B cell (primary cell): Measurements from ENCODE around the gene DOCK3. TPM values are rescaled to one million over a fixed set of nuclear protein-coding genes. Genes with fewer than 3 reads are reported as not detected.
"Not testable (repeated sequence)": the region's sequence is repeated elsewhere in the genome, so short reads cannot be mapped to it uniquely, and the experiment has no call there.

Experiments used
- ATAC-seq: fragments of 200-7000 bp; cut with Tn5 transposase; one replicate; pipeline ENCODE4 v1.10.0; 2021; ENCODE audit warnings: low read depth, mild to moderate bottlenecking, moderate number of reproducible peaks, moderate library complexity
- CTCF ChIA-PET: fragments of 350-600 bp; sonication (Branson Sonifier 250); formaldehyde crosslinking; loops from one replicate; lab custom pipeline; 2021; ENCODE audit warnings: antibody characterized with exemption, inconsistent platforms; lab: Charles Lee
- POLR2A ChIA-PET: fragments of 350-600 bp; sonication (Branson Sonifier 250); formaldehyde crosslinking; loops from one replicate; lab custom pipeline; 2021; ENCODE audit warnings: antibody characterized with exemption; lab: Charles Lee
- DNase-seq: peaks from one replicate; pipeline ENCODE4 v3.0.0; 2013
- H2AFZ ChIP-seq: 2 replicates; pipeline ENCODE4 v1.6.1; 2012; ENCODE audit warnings: mild to moderate bottlenecking, low read depth, low read length; ENCODE audit not compliant: insufficient read depth, poor library complexity, severe bottlenecking
- H3K27ac ChIP-seq, 2 donors: 1 replicate in 1 of 2; 2 replicates in 1 of 2; pipeline ENCODE4 v1.5.1; 2012 to 2013; ENCODE audit warnings: low read length in 2 of 2, mild to moderate bottlenecking in 2 of 2, moderate library complexity in 1 of 2
- H3K27me3 ChIP-seq, 4 experiments: fragments of 200-600 bp in 1 of 4; sonication (generic) in 1 of 4; replicated peaks in 1 of 4; 1 replicate in 2 of 4; 2 replicates in 2 of 4; pipeline versions ENCODE4 v1.6.1 to v1.7.0; 2013 to 2016; ENCODE audit warnings: low read length in 3 of 4, mild to moderate bottlenecking in 2 of 4, mixed read lengths in 1 of 4, moderate library complexity in 1 of 4; ENCODE audit not compliant: insufficient read depth in 4 of 4, control insufficient read depth in 3 of 4; ENCODE audit errors: control extremely low read depth in 1 of 4
- H3K36me3 ChIP-seq, 2 experiments: replicated peaks in 1 of 2; 1 replicate in 1 of 2; 2 replicates in 1 of 2; pipeline versions ENCODE4 v1.6.1 to v1.7.1; 2013; ENCODE audit warnings: low read length in 1 of 2; ENCODE audit not compliant: insufficient read depth in 2 of 2, control insufficient read depth in 1 of 2; ENCODE audit errors: control extremely low read depth in 1 of 2, extremely low read depth in 1 of 2
- H3K4me1 ChIP-seq, 2 donors: fragments of 200-600 bp in 1 of 2; sonication (generic) in 1 of 2; 1 replicate in 1 of 2; 2 replicates in 1 of 2; pipeline versions ENCODE4 v1.5.1 to v1.6.1; 2013 to 2017; ENCODE audit warnings: low read length in 2 of 2; ENCODE audit not compliant: control insufficient read depth in 2 of 2, insufficient read depth in 2 of 2
- H3K4me2 ChIP-seq: replicated peaks from 2 replicates; pipeline ENCODE3; 2012; ENCODE audit warnings: mild to moderate bottlenecking, low read depth, low read length; ENCODE audit not compliant: poor library complexity, severe bottlenecking
- H3K4me3 ChIP-seq, 5 experiments: fragments of 200-600 bp in 1 of 5; sonication (generic) in 1 of 5; 1 replicate in 3 of 5; 2 replicates in 2 of 5; pipeline versions ENCODE4 v1.5.1 to v1.7.0; 2011 to 2016; ENCODE audit warnings: low read length in 4 of 5, mild to moderate bottlenecking in 4 of 5, low read depth in 2 of 5, control low read depth in 1 of 5, moderate library complexity in 1 of 5; ENCODE audit not compliant: insufficient read depth in 1 of 5; ENCODE audit errors: control extremely low read depth in 1 of 5, extremely low read depth in 1 of 5
- H3K79me2 ChIP-seq: fragments of 200-600 bp; sonication (generic); one replicate; pipeline ENCODE4 v1.6.0; 2016; ENCODE audit warnings: low read length; ENCODE audit not compliant: control insufficient read depth, insufficient read depth
- H3K9ac ChIP-seq: fragments of 200-600 bp; sonication (generic); 2 replicates; pipeline ENCODE4 v1.6.1; 2017; ENCODE audit warnings: mild to moderate bottlenecking, low read length, moderate library complexity
- H3K9me3 ChIP-seq, 3 donors: one replicate each; pipeline versions ENCODE4 v1.6.1 to v1.7.1; 2013; ENCODE audit warnings: low read length in 2 of 3; ENCODE audit not compliant: control insufficient read depth in 2 of 3, insufficient read depth in 1 of 3; ENCODE audit errors: control extremely low read depth in 1 of 3
- H4K20me1 ChIP-seq: 2 replicates; pipeline ENCODE4 v1.6.0; 2012; ENCODE audit warnings: mild to moderate bottlenecking, low read length; ENCODE audit not compliant: insufficient read depth, control insufficient read depth, poor library complexity, severe bottlenecking
- H3K27ac Mint-ChIP-seq: one replicate; pipeline ENCODE4 v1.8.0; 2021; ENCODE audit warnings: mixed read lengths
- H3K27me3 Mint-ChIP-seq: one replicate; pipeline ENCODE4 v1.8.0; 2021; ENCODE audit warnings: mixed read lengths
- H3K4me1 Mint-ChIP-seq: one replicate; pipeline ENCODE4 v1.8.0; 2021; ENCODE audit warnings: mixed read lengths
- H3K4me3 Mint-ChIP-seq: one replicate; pipeline ENCODE4 v1.8.0; 2021; ENCODE audit warnings: mixed read lengths
- H3K9me3 Mint-ChIP-seq: one replicate; pipeline ENCODE4 v1.8.0; 2022; ENCODE audit warnings: mixed read lengths; ENCODE audit not compliant: insufficient read depth
- CTCF ChIP-seq: fragments of 200-600 bp; IDR thresholded peaks from one replicate; pipeline ENCODE4 v1.8.0; 2022; ENCODE audit warnings: antibody characterized with exemption, mild to moderate bottlenecking
- EZH2 ChIP-seq: IDR thresholded peaks from 2 replicates; pipeline ENCODE4 v1.6.1; 2012; ENCODE audit warnings: borderline replicate concordance, low read depth, mild to moderate bottlenecking, moderate library complexity, low read length; ENCODE audit not compliant: insufficient read depth, poor library complexity, severe bottlenecking
- WGBS: methylation state at CpG from one replicate; pipeline ENCODE4 v1.1.5; 2013; ENCODE audit warnings: missing lambda C conversion rate; ENCODE audit not compliant: insufficient coverage; 5-methylcytosine and 5-hydroxymethylcytosine counted together
- intact Hi-C: fragments of 100-400 bp; cut with micrococcal nuclease; formaldehyde crosslinking; loops from one replicate; pipeline ENCODE4 v1.10.0; 2022
- polyA plus RNA-seq: library from polyadenylated mRNA; depleted of rRNA; stranded (reverse); fragments of >200 nt; gene quantifications from 2 replicates; pipeline ENCODE4 v1.2.3, GENCODE V29; 2012
- total RNA-seq, 2 donors: library from RNA; stranded (reverse); fragments of 120-200 nt in 1 of 2; gene quantifications; 1 replicate in 1 of 2; 2 replicates in 1 of 2; pipeline versions ENCODE4 v1.2.3 to v1.2.4, GENCODE V29; 2013 to 2022

DOCK3 gene
- total and polyA plus RNA-seq, 2 donors (not counting 1 experiment from before 2014, with no cell fraction given): 0.06 to 0.30 TPM

GRCh38 chr3:50972029-50972428 lies 297.3 kb downstream of the DOCK3 start:
- no peak overlapping the region for H3K27ac Mint-ChIP-seq
- H3K4me1 Mint-ChIP-seq: no peaks in the 10 kb centered on the region
- H3K27me3 Mint-ChIP-seq: peaks cover 8% of the 10 kb centered on the region
- 77% methylated on average over 1 of the region's 2 CpGs for WGBS
- POLR2A ChIA-PET: no interaction called here
- ATAC-seq (no peak), DNase-seq (no peak)
- no peaks in the 10 kb centered on the region for H4K20me1 ChIP-seq
- H3K4me3 Mint-ChIP-seq: no peak overlapping the region
- no peaks in the 10 kb centered on the region for H3K79me2 ChIP-seq
- no peak overlapping the region for H3K4me2 ChIP-seq
- H3K27me3 ChIP-seq: no peaks in the 10 kb centered on the region
- no peak overlapping the region for H3K9ac ChIP-seq
- no peak for TF ChIP-seq EZH2
- no peak for TF ChIP-seq CTCF
- intact Hi-C loops: loop anchor here (5.0 kb wide), 1 partner anchor 340 kb away; no protein-coding TSS in a partner anchor
- H3K27ac ChIP-seq: no peak overlapping the region
- no peaks in the 10 kb centered on the region for H3K36me3 ChIP-seq
- no peaks in the 10 kb centered on the region for H3K4me1 ChIP-seq
- CTCF ChIA-PET: interaction anchor here (0.9 to 2.1 kb wide), 13 partner anchors 10 to 828 kb away, joined by 3 to 6 read pairs (median 4); no protein-coding TSS in a partner anchor
- H2AFZ ChIP-seq: no peak overlapping the region
- H3K4me3 ChIP-seq: no peak overlapping the region
- no peaks in the 10 kb centered on the region for H3K9me3 Mint-ChIP-seq
- H3K9me3 ChIP-seq: peaks cover 0 to 7% (median 0%) of the 10 kb centered on the region in 3 donors

GRCh38 chr3:50978586-50978985 lies 303.9 kb downstream of the DOCK3 start:
- H3K4me3 Mint-ChIP-seq, H3K4me2 ChIP-seq, H3K9me3 ChIP-seq, H3K36me3 ChIP-seq, DNase-seq, intact Hi-C loops, POLR2A ChIA-PET, H3K27me3 ChIP-seq, H3K4me3 ChIP-seq, H3K27ac Mint-ChIP-seq, ATAC-seq, H4K20me1 ChIP-seq, CTCF ChIA-PET, H3K9me3 Mint-ChIP-seq, H3K4me1 ChIP-seq, H3K27ac ChIP-seq, H3K79me2 ChIP-seq, H3K4me1 Mint-ChIP-seq, H2AFZ ChIP-seq, H3K9ac ChIP-seq: not testable (repeated sequence)
- peaks cover 27% of the 10 kb centered on the region for H3K27me3 Mint-ChIP-seq
- WGBS: 96% methylated on average over 5 of the region's 18 CpGs
